Mesothelial cell of epicardium (in vitro differentiated cells): ENCODE results near the gene CYP4Z1. TPM values are rescaled to one million over a fixed set of nuclear protein-coding genes. Genes with fewer than 3 reads are reported as not detected.
"Not testable (repeated sequence)": the region's sequence is repeated elsewhere in the genome, so short reads cannot be mapped to it uniquely, and the experiment has no call there.

Experiments used
- DNase-seq, 2 experiments: peaks; one replicate each; pipeline ENCODE4 v3.0.0; 2021; ENCODE audit warnings: low spot score in 2 of 2; ENCODE audit not compliant: unreplicated experiment in 2 of 2
- H3K27ac Mint-ChIP-seq: 2 replicates; pipeline ENCODE4 v1.8.0; 2021; ENCODE audit warnings: mixed read lengths
- H3K27me3 Mint-ChIP-seq: 2 replicates; pipeline ENCODE4 v1.8.0; 2021; ENCODE audit warnings: low read depth, mixed read lengths
- H3K36me3 Mint-ChIP-seq: 2 replicates; pipeline ENCODE4 v1.8.0; 2021; ENCODE audit warnings: mixed read lengths
- H3K4me1 Mint-ChIP-seq: 2 replicates; pipeline ENCODE4 v1.8.0; 2021; ENCODE audit warnings: mixed read lengths
- H3K4me3 Mint-ChIP-seq: 2 replicates; pipeline ENCODE4 v1.8.0; 2021; ENCODE audit warnings: mild to moderate bottlenecking, moderate library complexity, mixed read lengths
- H3K9me3 Mint-ChIP-seq: 2 replicates; pipeline ENCODE4 v1.8.0; 2021; ENCODE audit warnings: mixed read lengths
- total RNA-seq: library from RNA; stranded (reverse); gene quantifications from 3 replicates; pipeline ENCODE4 v1.2.1, GENCODE V29; 2021
- TF ChIP-seq, protein P1 (sequence below): fragments of 200-600 bp; sonication (generic); IDR thresholded peaks from one replicate; pipeline ENCODE4 v1.5.0; 2021; ENCODE audit warnings: antibody characterized with exemption; ENCODE audit not compliant: unreplicated experiment

The CYP4Z1 gene
- total RNA-seq, 1 donor from 2014 or later = not detected

DNA sequence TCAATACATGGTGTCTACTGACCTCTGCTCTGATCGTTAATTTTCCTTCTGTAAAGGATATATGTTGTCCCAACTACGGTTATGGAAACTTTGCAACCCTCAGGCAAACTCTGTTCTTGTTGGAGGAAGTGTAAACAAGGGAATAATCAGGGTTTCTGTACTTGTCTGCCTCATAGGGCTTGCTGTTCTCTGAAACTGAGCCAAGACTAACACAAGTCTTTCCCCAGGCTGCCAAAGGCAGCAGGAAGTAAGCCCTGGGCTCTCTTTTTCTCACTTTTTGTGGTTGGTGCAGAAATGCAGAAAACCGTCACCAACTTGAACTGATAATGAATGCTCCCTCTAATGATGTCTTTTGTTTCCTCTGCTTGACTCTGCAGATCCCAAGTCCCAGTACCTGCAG is 36.0 kb upstream of the CYP4Z1 start:
- Mint-ChIP-seq H3K36me3 (no peaks in the 10 kb centered on the region), H3K4me3 (no peak overlapping the region), H3K27ac (no peak overlapping the region), H3K4me1 (peaks cover 3% of the 10 kb centered on the region), H3K27me3 (peaks cover 70% of the 10 kb centered on the region), H3K9me3 (no peaks in the 10 kb centered on the region)
- no peak for DNase-seq
- TF ChIP-seq, protein P1, sequence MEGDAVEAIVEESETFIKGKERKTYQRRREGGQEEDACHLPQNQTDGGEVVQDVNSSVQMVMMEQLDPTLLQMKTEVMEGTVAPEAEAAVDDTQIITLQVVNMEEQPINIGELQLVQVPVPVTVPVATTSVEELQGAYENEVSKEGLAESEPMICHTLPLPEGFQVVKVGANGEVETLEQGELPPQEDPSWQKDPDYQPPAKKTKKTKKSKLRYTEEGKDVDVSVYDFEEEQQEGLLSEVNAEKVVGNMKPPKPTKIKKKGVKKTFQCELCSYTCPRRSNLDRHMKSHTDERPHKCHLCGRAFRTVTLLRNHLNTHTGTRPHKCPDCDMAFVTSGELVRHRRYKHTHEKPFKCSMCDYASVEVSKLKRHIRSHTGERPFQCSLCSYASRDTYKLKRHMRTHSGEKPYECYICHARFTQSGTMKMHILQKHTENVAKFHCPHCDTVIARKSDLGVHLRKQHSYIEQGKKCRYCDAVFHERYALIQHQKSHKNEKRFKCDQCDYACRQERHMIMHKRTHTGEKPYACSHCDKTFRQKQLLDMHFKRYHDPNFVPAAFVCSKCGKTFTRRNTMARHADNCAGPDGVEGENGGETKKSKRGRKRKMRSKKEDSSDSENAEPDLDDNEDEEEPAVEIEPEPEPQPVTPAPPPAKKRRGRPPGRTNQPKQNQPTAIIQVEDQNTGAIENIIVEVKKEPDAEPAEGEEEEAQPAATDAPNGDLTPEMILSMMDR = no peak

DNA sequence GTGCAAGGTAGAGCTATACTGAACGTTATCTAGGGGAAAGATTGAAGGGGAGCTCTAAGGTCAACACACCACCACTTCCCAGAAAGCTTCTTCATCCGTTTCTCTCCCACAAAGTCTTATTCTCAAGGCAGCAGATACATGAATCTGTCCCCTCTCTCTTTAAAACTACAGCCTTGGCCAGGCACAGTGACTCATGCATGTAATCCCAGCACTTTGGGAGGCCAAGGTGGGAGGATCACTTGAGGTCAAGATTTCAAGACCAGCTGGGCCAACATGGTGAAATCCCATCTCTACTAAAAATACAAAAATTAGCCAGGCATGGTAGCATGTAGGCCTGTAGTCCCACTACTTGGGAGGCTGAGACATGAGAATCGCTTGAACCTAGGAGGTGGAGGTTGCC is 35.4 kb upstream of the CYP4Z1 start:
- Mint-ChIP-seq H3K4me1 (peaks cover 3% of the 10 kb centered on the region), H3K9me3 (no peaks in the 10 kb centered on the region), H3K4me3 (no peak overlapping the region), H3K27me3 (peaks cover 67% of the 10 kb centered on the region), H3K36me3 (no peaks in the 10 kb centered on the region), H3K27ac (no peak overlapping the region)
- TF ChIP-seq, protein P1 = no peak
- DNase-seq = no peak

DNA sequence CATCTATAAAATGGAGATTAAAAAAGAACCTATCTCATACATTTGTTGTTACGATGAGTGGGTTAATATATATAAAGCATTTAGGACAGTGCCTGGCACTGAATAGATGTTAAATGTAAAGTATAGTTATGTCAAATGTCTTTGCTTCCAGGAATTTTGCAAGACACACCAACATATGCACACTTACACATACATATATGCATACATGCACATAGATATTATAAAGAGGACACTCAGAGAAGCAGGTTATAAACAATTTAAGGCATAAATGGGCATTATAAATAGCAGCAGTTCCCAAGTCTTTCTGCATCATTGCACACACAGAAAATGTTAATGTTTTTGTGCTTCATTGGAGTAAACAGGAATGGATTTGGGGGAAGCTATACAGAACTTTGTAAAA is 30.3 kb upstream of the CYP4Z1 start:
- Mint-ChIP-seq H3K27ac (no peak overlapping the region), H3K36me3 (no peaks in the 10 kb centered on the region), H3K9me3 (no peaks in the 10 kb centered on the region), H3K4me1 (no peaks in the 10 kb centered on the region), H3K4me3 (no peak overlapping the region), H3K27me3 (peaks cover 63% of the 10 kb centered on the region)
- no peak for DNase-seq
- TF ChIP-seq, protein P1 = no peak

DNA sequence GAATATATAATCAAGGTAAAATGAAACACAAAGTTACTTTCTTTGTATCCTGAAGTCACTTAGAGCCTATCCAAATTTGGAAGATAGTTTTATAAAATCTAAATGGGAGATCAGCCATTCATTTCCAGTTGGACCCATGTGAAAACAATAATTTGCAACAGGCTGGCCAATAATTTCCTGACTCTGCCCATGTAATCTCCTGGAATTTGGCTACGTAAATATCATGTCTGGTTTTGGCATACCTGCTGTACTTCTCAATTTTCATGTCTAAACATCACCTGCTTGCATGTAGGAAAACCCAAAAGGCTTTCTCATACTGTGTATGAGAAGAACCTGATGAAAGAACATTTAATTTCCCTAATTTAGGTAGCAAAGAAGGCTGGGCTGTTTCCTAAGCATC is 7.7 kb upstream of the CYP4Z1 start:
- Mint-ChIP-seq H3K27ac (no peak overlapping the region), H3K27me3 (peaks cover 35% of the 10 kb centered on the region), H3K4me3 (no peak overlapping the region), H3K4me1 (no peaks in the 10 kb centered on the region), H3K9me3 (peaks cover 22% of the 10 kb centered on the region), H3K36me3 (no peaks in the 10 kb centered on the region)
- no peak for DNase-seq
- TF ChIP-seq, protein P1 = no peak

DNA sequence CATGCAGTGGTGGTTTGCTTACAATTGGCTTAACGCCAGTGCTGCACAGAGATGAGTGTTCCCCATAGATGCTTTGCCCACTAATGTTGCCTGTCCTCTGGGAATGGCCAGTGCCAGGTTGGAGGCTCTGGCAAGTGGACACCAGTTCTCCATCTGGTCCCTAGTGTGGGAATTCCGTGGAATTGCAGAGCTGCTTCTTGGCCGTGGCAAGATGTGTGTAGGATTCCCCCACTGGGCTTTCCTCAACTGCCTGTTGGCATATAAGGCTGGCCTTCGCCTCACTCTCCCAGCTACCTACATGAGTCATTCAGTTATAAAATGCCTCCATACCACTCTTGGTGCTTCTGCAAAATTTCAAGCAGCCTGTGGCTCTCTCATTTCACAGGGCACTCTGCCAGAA is 2.0 kb downstream of the CYP4Z1 start:
- peaks cover 54% of the 10 kb centered on the region for H3K27me3 Mint-ChIP-seq
- H3K4me1 Mint-ChIP-seq, DNase-seq, H3K4me3 Mint-ChIP-seq, H3K36me3 Mint-ChIP-seq, H3K9me3 Mint-ChIP-seq, H3K27ac Mint-ChIP-seq: not testable (repeated sequence)

DNA sequence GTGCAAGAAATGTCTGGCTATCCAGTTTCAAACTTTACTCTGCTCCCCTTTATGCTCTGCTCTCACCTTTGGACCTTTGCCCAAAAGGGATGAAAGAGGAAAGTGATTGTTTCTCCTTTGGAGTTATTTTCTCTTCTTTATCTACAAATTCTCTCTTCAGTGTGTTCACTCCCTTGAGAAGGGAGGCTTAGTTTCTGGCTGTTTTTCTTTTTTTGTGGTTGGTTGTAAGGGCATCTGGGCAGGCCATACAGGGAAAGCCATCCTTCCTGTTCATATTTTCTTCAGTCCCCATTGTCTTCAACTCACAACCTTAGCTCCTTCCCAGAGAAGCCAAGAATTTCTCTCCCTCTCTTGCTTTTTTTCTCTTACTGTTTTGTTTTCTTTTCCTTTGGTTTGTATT is 2.5 kb downstream of the CYP4Z1 start:
- H3K27me3 Mint-ChIP-seq = peaks cover 49% of the 10 kb centered on the region
- DNase-seq, H3K9me3 Mint-ChIP-seq: not testable (repeated sequence)

DNA sequence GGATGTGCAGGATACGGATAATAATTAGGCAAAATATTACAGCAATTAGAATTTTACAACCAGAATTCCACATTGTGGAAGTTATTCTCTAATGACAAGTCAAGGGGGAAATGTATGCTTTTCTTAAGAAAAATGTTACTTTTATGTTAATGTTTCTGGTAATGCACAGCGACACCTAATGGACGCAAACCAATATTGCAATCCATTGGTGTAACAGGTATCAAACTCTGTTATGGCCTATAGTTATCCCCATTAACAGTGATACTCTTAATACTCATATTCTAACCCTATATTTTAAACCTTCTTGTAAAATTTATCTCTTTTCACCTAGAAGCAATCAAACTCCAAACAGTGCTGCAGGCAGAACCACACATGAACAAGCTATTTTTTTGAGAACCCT is 22.3 kb downstream of the CYP4Z1 start:
- not testable (repeated sequence) for H3K4me3 Mint-ChIP-seq, H3K36me3 Mint-ChIP-seq, DNase-seq, H3K27ac Mint-ChIP-seq, H3K9me3 Mint-ChIP-seq, H3K4me1 Mint-ChIP-seq
- peaks cover 15% of the 10 kb centered on the region for H3K27me3 Mint-ChIP-seq
- TF ChIP-seq, protein P1 = peak; percentile 70

More for the DNA sequence above, 2.5 kb downstream of the CYP4Z1 start:
- not testable (repeated sequence) for H3K27ac Mint-ChIP-seq, H3K36me3 Mint-ChIP-seq, H3K4me1 Mint-ChIP-seq, H3K4me3 Mint-ChIP-seq
